GM06990 (cell line): ENCODE results near the gene AKR1C1.
"Not testable (repeated sequence)": the region's sequence is repeated elsewhere in the genome, so short reads cannot be mapped to it uniquely, and the experiment has no call there.

Source experiments
- DNase-seq: peaks from one replicate; pipeline ENCODE4 v3.0.0-alpha.2; 2011; ENCODE audit not compliant: insufficient read length; ENCODE audit errors: extremely low read depth
- H3K27me3 ChIP-seq: replicated peaks from 2 replicates; pipeline ENCODE4 v1.6.0; 2011; ENCODE audit warnings: low read length; ENCODE audit not compliant: control insufficient read depth, insufficient read depth
- H3K36me3 ChIP-seq: 2 replicates; pipeline ENCODE4 v1.5.1; 2011; ENCODE audit warnings: low read length; ENCODE audit not compliant: control insufficient read depth, insufficient read depth
- H3K4me3 ChIP-seq: replicated peaks from 2 replicates; pipeline ENCODE4 v1.5.1; 2011; ENCODE audit warnings: low read depth, mild to moderate bottlenecking, control low read depth, low read length
- TF ChIP-seq, protein P1 (sequence below): IDR thresholded peaks from 2 replicates; pipeline ENCODE4 v1.5.1; 2011; ENCODE audit warnings: low read length, control low read depth, mild to moderate bottlenecking, inconsistent platforms; ENCODE audit not compliant: insufficient read depth, poor library complexity, severe bottlenecking

AKR1C1 gene

DNA sequence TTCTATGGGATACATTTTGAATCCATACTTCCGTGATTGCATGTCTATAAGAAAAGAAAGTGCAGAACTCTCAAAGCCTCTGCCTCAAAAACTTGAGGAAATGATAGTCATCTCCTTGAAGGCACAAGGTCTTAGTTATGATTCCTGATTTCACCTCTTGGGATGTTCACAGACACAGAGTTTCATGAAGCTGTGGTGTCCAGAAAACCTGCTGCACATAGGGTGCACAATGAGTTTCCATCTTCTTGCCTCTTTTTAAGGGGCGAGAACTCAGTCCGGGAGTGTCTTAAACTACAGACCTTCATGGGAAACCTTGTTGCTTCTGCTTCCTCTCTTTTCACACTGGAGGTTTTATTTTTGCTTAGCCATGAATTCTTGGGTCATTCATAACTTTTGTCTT, 4.0 kb downstream of the AKR1C1 start:
- H3K27me3 ChIP-seq, DNase-seq, H3K36me3 ChIP-seq, H3K4me3 ChIP-seq: not testable (repeated sequence)

DNA sequence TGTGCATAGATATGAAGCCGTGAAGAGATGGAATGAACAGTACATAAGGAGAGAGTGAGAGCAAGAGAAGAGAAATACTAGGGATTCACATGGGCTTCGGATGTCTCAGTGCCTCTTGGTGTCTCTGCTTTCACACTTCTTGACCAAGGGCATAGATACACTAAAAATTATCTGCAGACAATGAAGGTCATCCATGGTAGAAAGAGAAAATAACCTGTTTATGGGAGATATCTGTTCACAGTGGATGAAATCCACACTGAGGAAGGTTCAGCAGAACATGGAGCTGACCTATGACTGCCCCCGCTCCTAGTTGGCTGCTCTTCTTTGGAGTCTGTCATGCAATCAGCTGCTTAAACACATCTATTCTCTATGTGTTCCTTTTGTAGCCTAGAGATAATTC, 6.1 kb downstream of the AKR1C1 start:
- H3K36me3 ChIP-seq, H3K4me3 ChIP-seq, DNase-seq, H3K27me3 ChIP-seq: not testable (repeated sequence)

DNA sequence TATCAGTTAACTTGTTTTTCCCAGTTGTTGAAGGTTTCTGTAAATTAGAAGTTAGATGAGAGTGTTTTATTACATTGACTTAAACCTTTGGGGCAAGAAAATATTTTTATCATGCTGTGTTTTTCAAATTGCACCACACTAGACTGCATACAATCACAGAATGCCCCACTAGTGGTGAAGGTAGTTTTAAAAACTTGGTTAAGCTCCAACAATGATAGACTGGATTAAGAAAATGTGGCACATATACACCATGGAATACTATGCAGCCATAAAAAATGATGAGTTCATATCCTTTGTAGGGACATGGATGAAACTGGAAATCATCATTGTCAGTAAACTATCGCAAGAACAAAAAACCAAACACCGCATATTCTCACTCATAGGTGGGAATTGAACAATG, 7.1 kb downstream of the AKR1C1 start:
- not testable (repeated sequence) for DNase-seq, H3K36me3 ChIP-seq, H3K4me3 ChIP-seq, H3K27me3 ChIP-seq

DNA sequence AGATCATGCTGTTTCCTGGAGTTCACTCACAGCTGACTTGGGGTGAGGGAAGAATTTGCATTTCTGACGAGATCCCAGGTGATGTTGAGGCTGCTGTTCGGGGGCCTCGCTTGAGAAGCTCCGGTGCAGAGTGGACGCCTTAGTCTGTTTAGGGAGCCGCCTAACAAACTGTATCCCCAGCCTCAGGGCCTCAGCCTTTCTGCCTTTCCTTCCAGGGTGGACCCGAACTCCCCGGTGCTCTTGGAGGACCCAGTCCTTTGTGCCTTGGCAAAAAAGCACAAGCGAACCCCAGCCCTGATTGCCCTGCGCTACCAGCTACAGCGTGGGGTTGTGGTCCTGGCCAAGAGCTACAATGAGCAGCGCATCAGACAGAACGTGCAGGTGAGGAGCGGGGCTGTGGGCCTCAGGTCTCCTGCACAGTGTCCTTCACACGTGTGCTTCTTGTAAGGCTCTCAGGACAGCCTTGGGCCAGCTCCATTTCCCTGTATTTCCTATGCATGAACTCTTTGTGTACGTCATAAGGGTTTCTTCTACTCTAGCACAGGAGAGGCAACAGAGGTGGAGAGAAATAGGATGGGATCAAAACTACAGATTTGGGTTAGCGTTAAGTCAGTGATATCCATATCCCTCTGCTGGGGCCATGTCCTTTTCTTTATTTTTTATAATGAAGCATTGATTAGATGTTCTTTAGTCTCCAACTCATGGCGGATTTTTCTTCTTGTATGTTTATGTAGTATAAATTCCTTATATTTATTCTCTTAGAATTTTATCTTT, 9.3 kb downstream of the AKR1C1 start:
- DNase-seq, H3K36me3 ChIP-seq, H3K4me3 ChIP-seq, H3K27me3 ChIP-seq: not testable (repeated sequence)

DNA sequence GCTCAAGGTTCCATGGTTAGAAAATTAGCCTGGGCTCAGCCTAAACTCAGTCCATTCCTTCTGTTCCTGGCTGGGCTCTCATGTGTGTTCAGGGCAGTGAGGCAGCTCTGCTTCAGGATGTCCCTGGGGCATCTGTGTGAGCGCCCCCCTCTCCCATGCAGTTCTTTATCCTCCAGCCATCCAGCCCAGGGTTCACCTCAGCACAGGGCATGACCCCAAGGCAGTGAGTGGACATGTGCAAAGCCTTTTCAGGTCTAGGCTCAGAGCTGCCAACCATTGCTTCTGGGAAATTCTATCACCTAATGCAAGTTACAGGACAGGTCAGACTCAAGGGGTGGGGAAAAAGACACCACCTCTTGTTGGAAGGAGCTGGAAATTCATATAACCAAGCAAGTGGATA, 10.1 kb downstream of the AKR1C1 start:
- not testable (repeated sequence) for H3K27me3 ChIP-seq, H3K4me3 ChIP-seq, DNase-seq, H3K36me3 ChIP-seq

DNA sequence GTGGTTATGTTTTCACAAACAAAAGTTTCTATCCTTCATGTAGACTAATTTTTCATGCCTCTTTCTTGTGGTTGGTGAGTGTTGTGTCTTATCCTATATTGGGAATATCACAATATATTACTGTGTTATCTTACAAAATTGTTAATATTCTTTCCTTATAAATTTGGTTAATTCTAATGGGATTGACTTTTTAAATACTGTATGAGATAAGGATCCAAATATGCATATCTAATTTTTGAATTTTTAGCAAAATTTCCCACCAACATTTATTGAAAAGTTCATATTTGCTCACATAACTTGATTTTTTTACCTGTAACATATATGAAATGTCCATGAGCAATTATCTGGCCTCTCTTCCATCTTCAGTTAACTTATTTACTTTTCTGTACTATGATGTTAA, 11.2 kb downstream of the AKR1C1 start:
- H3K27me3 ChIP-seq, H3K36me3 ChIP-seq, H3K4me3 ChIP-seq, DNase-seq: not testable (repeated sequence)

DNA sequence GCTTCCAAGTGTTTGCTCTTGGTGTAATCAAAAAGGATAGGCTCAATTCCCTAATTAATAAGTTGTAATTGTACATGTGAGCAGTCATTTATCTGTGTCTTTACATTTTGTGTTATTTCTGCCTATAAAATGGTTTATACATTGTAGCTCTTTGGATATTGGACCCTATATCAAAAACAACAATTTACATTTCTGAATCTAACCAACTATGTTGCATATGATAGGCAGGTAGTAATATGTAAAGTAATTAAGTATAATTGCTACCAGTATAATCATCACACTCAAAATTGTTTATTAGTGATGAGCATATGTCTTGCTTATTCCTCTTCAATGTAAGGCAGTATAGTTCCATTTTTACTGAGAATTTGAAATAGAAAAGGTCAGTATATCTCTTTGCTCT, 13.8 kb downstream of the AKR1C1 start:
- no peaks in the 10 kb centered on the region for H3K36me3 ChIP-seq
- TF ChIP-seq, protein P1, sequence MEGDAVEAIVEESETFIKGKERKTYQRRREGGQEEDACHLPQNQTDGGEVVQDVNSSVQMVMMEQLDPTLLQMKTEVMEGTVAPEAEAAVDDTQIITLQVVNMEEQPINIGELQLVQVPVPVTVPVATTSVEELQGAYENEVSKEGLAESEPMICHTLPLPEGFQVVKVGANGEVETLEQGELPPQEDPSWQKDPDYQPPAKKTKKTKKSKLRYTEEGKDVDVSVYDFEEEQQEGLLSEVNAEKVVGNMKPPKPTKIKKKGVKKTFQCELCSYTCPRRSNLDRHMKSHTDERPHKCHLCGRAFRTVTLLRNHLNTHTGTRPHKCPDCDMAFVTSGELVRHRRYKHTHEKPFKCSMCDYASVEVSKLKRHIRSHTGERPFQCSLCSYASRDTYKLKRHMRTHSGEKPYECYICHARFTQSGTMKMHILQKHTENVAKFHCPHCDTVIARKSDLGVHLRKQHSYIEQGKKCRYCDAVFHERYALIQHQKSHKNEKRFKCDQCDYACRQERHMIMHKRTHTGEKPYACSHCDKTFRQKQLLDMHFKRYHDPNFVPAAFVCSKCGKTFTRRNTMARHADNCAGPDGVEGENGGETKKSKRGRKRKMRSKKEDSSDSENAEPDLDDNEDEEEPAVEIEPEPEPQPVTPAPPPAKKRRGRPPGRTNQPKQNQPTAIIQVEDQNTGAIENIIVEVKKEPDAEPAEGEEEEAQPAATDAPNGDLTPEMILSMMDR = no peak
- no peak overlapping the region for H3K4me3 ChIP-seq
- DNase-seq = no peak
- no peaks in the 10 kb centered on the region for H3K27me3 ChIP-seq

DNA sequence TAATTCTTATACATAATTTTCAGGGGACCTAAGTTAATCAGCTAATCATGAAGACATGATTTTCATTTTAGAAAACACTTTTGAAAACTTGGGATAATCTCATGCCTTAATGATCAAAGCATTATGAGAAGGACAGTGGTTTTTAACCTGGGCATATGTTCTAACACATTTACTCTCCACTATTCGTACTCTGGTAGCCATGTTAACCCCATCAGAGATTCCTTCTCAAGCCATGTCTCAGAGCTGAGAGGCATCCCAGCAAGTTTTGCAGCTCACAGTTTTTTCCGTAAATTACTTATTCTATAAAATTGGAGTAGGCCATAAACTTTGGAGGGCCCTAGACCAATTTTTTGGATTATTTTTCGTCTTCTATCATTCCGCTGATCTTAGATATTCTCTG, 15.7 kb downstream of the AKR1C1 start:
- Histone ChIP-seq H3K27me3 (no peaks in the 10 kb centered on the region), H3K4me3 (no peak overlapping the region), H3K36me3 (no peaks in the 10 kb centered on the region)
- no peak for DNase-seq
- TF ChIP-seq, protein P1 = no peak

DNA sequence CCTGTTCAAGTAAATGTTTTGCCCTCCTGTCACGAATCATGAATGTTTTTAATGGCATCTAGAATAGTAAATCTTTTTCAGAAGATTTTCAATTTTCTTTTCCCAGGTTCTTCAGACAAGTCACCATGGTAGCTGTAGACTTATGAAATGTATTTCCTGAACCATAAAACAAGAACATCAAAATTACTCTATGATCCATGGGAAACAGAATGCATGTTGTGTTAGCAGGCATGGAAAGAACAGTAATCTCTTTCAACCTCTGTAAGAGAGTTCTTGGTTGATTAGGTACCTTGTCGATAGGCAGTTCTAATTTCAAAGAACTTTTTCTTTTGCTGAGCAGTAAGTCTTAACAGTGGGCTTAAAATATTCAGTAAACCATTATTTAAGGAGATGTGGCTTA, 17.6 kb downstream of the AKR1C1 start:
- no peak overlapping the region for H3K4me3 ChIP-seq
- no peak for DNase-seq
- TF ChIP-seq, protein P1 = no peak
- no peaks in the 10 kb centered on the region for H3K27me3 ChIP-seq
- no peaks in the 10 kb centered on the region for H3K36me3 ChIP-seq
